GM12878 (cell line): ENCODE measurements around the gene KIFAP3.

Source experiments
- EGR1 ChIP-seq, 2 experiments: IDR thresholded peaks; 1 replicate in 1 of 2; 2 replicates in 1 of 2; pipeline ENCODE4 v1.6.1; 2011 to 2012; ENCODE audit warnings: low read depth in 2 of 2, low read length in 2 of 2, borderline replicate concordance in 1 of 2, mild to moderate bottlenecking in 1 of 2, moderate library complexity in 1 of 2
- KDM1A ChIP-seq: fragments of 200-600 bp; sonication (generic); IDR thresholded peaks from 2 replicates; pipeline ENCODE4 v1.6.1; 2016; ENCODE audit warnings: borderline replicate concordance
- MEF2A ChIP-seq: IDR thresholded peaks from 2 replicates; pipeline ENCODE4 v1.6.1; 2011; ENCODE audit warnings: low read depth, mild to moderate bottlenecking, low read length, moderate library complexity; ENCODE audit not compliant: insufficient read depth
- POLR2A ChIP-seq: IDR thresholded peaks from 2 replicates; pipeline ENCODE4 v1.6.1; 2011; ENCODE audit warnings: low read depth, mild to moderate bottlenecking, low read length
- RFX5 ChIP-seq: IDR thresholded peaks from 2 replicates; pipeline ENCODE4 v1.6.1; 2011; ENCODE audit warnings: low read depth, low read length, improper control_type of control experiment
- TF ChIP-seq, protein P1 (sequence below): fragments of 450-650 bp; IDR thresholded peaks from 2 replicates; pipeline ENCODE4 v1.6.1; 2017; ENCODE audit warnings: antibody characterized with exemption, mild to moderate bottlenecking, moderate library complexity
- TF ChIP-seq, protein P2 (sequence below), 3 experiments: IDR thresholded peaks in 2 of 3; conservative IDR thresholded peaks in 1 of 3; 2 replicates each; pipeline ENCODE4 v1.5.1; 2011; ENCODE audit warnings: low read depth in 3 of 3, low read length in 3 of 3, mild to moderate bottlenecking in 3 of 3, control low read depth in 2 of 3, moderate library complexity in 2 of 3, inconsistent platforms in 1 of 3, mixed read lengths in 1 of 3; ENCODE audit not compliant: control insufficient read depth in 2 of 3, insufficient read depth in 1 of 3; ENCODE audit errors: extremely low read depth in 1 of 3

DNA sequence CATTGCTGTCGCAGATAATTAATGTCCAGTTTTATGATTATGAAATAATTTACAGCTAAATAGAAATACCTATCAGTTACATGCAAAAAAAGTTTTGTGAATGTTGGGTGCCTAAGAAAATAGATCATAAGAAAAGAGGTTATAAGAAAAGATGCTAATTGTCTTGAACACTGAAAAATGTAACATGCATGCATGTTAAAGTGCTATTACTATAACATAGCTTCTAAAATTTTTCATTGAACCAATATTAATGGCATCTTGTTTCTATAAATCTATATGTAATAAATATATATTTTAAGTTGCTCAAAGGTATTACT, 145.3 kb downstream of the KIFAP3 start:
- TF ChIP-seq POLR2A (no peak), RFX5 (no peak), KDM1A (no peak), MEF2A (no peak), EGR1 (IDR thresholded peaks at IDR 0.05; ENCODE audit: borderline replicate concordance in 1 of 2, low read depth in 2 of 2, low read length in 2 of 2) (no peak)
- TF ChIP-seq, protein P1, sequence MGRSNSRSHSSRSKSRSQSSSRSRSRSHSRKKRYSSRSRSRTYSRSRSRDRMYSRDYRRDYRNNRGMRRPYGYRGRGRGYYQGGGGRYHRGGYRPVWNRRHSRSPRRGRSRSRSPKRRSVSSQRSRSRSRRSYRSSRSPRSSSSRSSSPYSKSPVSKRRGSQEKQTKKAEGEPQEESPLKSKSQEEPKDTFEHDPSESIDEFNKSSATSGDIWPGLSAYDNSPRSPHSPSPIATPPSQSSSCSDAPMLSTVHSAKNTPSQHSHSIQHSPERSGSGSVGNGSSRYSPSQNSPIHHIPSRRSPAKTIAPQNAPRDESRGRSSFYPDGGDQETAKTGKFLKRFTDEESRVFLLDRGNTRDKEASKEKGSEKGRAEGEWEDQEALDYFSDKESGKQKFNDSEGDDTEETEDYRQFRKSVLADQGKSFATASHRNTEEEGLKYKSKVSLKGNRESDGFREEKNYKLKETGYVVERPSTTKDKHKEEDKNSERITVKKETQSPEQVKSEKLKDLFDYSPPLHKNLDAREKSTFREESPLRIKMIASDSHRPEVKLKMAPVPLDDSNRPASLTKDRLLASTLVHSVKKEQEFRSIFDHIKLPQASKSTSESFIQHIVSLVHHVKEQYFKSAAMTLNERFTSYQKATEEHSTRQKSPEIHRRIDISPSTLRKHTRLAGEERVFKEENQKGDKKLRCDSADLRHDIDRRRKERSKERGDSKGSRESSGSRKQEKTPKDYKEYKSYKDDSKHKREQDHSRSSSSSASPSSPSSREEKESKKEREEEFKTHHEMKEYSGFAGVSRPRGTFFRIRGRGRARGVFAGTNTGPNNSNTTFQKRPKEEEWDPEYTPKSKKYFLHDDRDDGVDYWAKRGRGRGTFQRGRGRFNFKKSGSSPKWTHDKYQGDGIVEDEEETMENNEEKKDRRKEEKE: no peak
- TF ChIP-seq, protein P2, sequence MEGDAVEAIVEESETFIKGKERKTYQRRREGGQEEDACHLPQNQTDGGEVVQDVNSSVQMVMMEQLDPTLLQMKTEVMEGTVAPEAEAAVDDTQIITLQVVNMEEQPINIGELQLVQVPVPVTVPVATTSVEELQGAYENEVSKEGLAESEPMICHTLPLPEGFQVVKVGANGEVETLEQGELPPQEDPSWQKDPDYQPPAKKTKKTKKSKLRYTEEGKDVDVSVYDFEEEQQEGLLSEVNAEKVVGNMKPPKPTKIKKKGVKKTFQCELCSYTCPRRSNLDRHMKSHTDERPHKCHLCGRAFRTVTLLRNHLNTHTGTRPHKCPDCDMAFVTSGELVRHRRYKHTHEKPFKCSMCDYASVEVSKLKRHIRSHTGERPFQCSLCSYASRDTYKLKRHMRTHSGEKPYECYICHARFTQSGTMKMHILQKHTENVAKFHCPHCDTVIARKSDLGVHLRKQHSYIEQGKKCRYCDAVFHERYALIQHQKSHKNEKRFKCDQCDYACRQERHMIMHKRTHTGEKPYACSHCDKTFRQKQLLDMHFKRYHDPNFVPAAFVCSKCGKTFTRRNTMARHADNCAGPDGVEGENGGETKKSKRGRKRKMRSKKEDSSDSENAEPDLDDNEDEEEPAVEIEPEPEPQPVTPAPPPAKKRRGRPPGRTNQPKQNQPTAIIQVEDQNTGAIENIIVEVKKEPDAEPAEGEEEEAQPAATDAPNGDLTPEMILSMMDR (IDR thresholded peaks at IDR 0.05 in 2 of 3, conservative IDR thresholded peaks at IDR 0.05 in 1 of 3; ENCODE audit: control insufficient read depth in 2 of 3, extremely low read depth in 1 of 3, insufficient read depth in 1 of 3, low read depth in 3 of 3, low read length in 3 of 3): no peak
